Skeletal muscle satellite cell (primary cell): ENCODE measurements around the gene RNF217.

ENCODE experiments used
- H3K27me3 ChIP-seq: 2 replicates; pipeline ENCODE4 v1.7.0; 2013; ENCODE audit warnings: low read length; ENCODE audit not compliant: control insufficient read depth, insufficient read depth
- H3K36me3 ChIP-seq: 2 replicates; pipeline ENCODE4 v1.7.0; 2013; ENCODE audit warnings: mild to moderate bottlenecking, control low read depth, low read length; ENCODE audit not compliant: insufficient read depth
- H3K4me1 ChIP-seq: 2 replicates; pipeline ENCODE4 v1.7.0; 2013; ENCODE audit warnings: low read length; ENCODE audit not compliant: control insufficient read depth, insufficient read depth
- H3K4me2 ChIP-seq: 2 replicates; pipeline ENCODE4 v1.7.0; 2013; ENCODE audit warnings: mild to moderate bottlenecking, low read length
- H3K4me3 ChIP-seq: 2 replicates; pipeline ENCODE4 v1.7.0; 2013; ENCODE audit warnings: low read length
- H3K9ac ChIP-seq: 2 replicates; pipeline ENCODE4 v1.7.0; 2013; ENCODE audit warnings: mild to moderate bottlenecking, low read depth, low read length, moderate library complexity
- H3K9me3 ChIP-seq: replicated peaks from 2 replicates; pipeline ENCODE4 v1.7.0; 2013; ENCODE audit warnings: mild to moderate bottlenecking, control low read depth, low read length

Gene RNF217

DNA sequence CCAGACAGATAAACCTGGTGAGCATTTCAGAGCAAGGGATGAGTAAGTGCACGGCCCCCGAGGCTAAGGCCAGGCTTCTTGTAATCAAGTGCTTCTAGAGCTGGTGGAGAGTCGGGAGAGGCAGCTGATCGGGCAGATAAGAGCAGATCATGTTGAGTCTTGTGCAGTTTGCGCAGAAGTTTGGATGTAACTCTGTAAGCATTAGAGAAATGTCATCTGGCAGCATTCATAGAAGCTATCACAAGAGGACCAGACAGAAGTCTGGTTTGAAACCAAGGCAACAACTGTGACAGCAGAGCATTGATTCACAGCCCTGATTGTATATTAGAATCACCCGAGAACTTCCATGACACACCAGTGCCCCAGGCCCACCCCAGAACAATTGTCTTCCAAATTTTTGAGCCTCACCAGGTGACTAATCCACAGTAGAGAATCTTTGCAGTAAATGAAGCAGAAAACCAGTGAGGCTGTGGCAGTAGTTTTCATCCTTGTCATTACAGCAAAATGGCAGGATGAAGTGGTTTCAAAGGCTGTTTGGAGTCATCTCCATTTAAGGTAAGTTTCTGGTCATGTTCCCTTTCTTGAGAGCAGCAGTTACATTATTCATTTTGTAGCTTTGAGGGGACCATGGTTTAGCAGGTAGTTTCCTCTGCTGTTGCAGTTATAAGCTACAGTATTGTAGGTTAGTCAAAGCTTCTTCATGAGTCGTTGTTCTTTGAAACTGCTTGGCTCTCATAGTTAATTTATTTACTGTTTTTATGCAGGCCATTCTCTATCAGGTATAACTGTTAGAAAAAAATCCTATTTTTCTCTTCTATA, 84.1 kb downstream of the RNF217 start:
- no peak overlapping the region for H3K9ac ChIP-seq
- H3K36me3 ChIP-seq = peaks cover 10% of the 10 kb centered on the region
- H3K4me2 ChIP-seq = no peak overlapping the region
- no peaks in the 10 kb centered on the region for H3K27me3 ChIP-seq
- no peak overlapping the region for H3K4me3 ChIP-seq
- peaks cover 17% of the 10 kb centered on the region for H3K4me1 ChIP-seq
- H3K9me3 ChIP-seq = no peaks in the 10 kb centered on the region

- Histone ChIP-seq H3K9ac (no peak overlapping the region), H3K9me3 (no peaks in the 10 kb centered on the region), H3K4me2 (no peak overlapping the region), H3K4me1 (peaks cover 5% of the 10 kb centered on the region), H3K27me3 (no peaks in the 10 kb centered on the region), H3K36me3 (peaks cover 10% of the 10 kb centered on the region), H3K4me3 (no peak overlapping the region)
Measured at GRCh38 chr6:125048274-125048673, 86.0 kb downstream of the RNF217 start.

DNA sequence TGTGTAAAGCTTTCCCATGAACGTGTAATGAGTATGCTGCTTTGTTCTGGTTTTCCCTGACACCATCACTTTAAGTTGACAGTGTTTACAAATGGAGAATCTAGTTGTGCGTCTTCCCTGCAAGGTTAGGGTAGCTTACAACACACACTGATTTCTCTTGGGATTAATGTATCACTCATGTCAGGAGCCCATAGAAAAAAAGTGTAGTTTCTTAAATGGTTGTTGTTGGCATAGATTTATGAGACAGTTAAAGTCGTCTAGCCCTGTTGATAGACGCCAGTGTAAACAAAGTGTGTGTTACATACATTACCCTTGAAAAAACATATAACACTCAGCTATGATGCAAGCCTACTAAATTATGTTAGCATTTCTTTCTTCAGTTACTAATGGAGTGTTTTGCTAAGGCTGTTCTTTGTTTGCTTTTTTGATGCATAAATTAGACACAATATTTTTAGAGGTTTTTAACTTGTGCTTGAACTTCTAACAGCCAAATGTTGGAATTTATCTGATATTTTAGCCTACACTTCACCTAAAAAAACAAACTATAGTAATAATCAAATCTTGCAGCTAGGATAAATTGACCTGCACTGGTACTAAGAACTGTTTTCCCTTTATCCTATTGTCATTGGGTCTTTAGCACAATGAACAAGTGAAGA, 88.6 kb downstream of the RNF217 start:
- H3K27me3 ChIP-seq = no peaks in the 10 kb centered on the region
- H3K36me3 ChIP-seq = peaks cover 9% of the 10 kb centered on the region
- H3K9me3 ChIP-seq = no peaks in the 10 kb centered on the region
- no peak overlapping the region for H3K9ac ChIP-seq
- H3K4me1 ChIP-seq = peaks cover 5% of the 10 kb centered on the region
- H3K4me2 ChIP-seq = no peak overlapping the region
- H3K4me3 ChIP-seq = no peak overlapping the region

DNA sequence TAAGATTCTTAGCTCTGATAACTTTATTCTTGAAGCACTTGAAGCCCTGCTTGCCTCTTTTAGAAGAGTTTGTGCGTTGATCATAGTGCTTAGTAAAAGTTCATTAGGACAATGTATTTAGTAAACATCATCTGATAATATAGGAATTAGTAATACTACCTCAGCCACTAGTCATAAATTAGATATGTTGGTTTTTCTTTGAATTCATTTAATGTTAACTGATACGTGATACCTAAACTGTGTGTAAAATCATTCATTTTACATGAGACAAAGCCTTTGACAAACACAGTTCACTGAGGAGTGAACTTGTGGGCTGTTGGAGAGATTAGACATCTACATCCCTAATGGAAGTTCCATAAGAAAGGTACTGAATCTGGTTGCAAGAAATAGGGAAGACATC, 91.6 kb downstream of the RNF217 start:
- Histone ChIP-seq H3K9me3 (no peaks in the 10 kb centered on the region), H3K27me3 (no peaks in the 10 kb centered on the region), H3K4me2 (no peak overlapping the region), H3K4me1 (peaks cover 5% of the 10 kb centered on the region), H3K4me3 (no peak overlapping the region), H3K36me3 (peaks cover 6% of the 10 kb centered on the region), H3K9ac (no peak overlapping the region)

- H3K9me3 ChIP-seq = no peaks in the 10 kb centered on the region
Measured at GRCh38 chr6:125054331-125054730, 92.1 kb downstream of the RNF217 start.

GRCh38 chr6:125057392-125058246, 95.4 kb downstream of the RNF217 start:
- Histone ChIP-seq H3K9ac (no peak overlapping the region), H3K4me2 (no peak overlapping the region), H3K4me3 (no peak overlapping the region), H3K27me3 (no peaks in the 10 kb centered on the region), H3K4me1 (no peaks in the 10 kb centered on the region), H3K36me3 (peaks cover 6% of the 10 kb centered on the region), H3K9me3 (no peaks in the 10 kb centered on the region)

More at GRCh38 chr6:125054331-125054730, 92.1 kb downstream of the RNF217 start:
- peaks cover 5% of the 10 kb centered on the region for H3K4me1 ChIP-seq
- no peaks in the 10 kb centered on the region for H3K27me3 ChIP-seq
- H3K36me3 ChIP-seq = peaks cover 6% of the 10 kb centered on the region
- no peak overlapping the region for H3K4me3 ChIP-seq
- H3K9ac ChIP-seq = no peak overlapping the region
- no peak overlapping the region for H3K4me2 ChIP-seq

GRCh38 chr6:125058546-125058945, 96.3 kb downstream of the RNF217 start:
- no peak overlapping the region for H3K4me3 ChIP-seq
- H3K4me2 ChIP-seq = no peak overlapping the region
- no peaks in the 10 kb centered on the region for H3K27me3 ChIP-seq
- peaks cover 6% of the 10 kb centered on the region for H3K36me3 ChIP-seq
- no peaks in the 10 kb centered on the region for H3K4me1 ChIP-seq
- no peak overlapping the region for H3K9ac ChIP-seq
- H3K9me3 ChIP-seq = no peaks in the 10 kb centered on the region

DNA sequence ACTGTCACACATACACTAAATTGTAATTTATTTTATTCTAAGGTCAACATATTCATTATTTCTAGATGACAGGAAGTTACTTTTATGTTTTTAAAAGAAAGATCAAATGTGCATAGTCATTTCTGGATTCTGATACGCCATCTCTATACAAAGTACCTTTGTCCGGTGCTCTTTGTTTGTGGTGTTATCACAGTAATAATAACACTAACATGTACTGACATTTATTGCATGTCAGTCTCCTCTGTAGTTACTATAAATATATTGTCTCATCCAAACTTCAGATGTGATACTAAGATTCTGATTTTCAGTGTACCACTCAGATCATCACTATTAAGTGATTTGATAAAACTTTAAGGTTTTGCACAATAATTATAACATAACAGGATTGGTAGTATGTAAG, 101.1 kb downstream of the RNF217 start:
- H3K4me2 ChIP-seq = no peak overlapping the region
- H3K36me3 ChIP-seq = peaks cover 14% of the 10 kb centered on the region
- H3K27me3 ChIP-seq = no peaks in the 10 kb centered on the region
- peaks cover 5% of the 10 kb centered on the region for H3K4me1 ChIP-seq
- H3K4me3 ChIP-seq = no peak overlapping the region
- no peaks in the 10 kb centered on the region for H3K9me3 ChIP-seq
- H3K9ac ChIP-seq = no peak overlapping the region

DNA sequence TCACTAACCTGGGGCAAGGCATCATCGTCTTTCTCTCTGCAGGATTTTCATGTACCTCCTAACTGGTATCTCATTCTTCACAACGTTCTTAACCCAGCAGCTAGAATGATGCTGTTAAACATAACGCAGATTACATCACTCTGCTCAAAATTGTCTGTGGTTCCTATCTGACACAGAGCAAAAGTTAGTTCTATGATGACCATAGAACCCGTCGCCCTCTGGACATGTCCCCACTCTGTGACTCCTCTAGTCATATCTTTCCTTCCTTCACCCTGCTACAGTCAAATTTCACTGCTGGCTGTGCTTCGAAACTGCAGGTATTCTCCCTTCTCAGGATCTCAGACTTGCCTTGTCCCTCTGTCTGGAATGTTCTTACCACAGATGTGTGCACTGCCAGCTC, 103.9 kb downstream of the RNF217 start:
- H3K36me3 ChIP-seq = peaks cover 10% of the 10 kb centered on the region

DNA sequence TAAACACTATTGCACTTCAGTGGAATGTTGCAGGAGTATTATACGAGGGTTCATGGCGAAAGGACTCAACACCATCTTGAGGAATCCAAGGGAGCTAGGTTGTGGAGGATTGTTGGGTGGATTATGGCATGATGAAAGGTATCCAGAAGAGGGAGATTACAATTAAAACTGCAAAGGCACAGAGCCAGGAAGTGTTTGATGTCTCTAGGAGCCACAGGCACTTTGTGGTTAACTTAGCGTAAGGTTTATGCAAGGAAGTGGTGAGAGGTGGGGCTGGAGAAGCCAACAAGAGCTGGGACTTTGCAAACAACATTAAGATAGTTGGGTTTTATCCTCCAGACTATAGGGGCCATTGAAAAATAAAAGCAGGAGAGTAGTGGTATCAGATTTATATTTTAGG, 104.7 kb downstream of the RNF217 start:
- H3K4me2 ChIP-seq = no peak overlapping the region
- no peaks in the 10 kb centered on the region for H3K9me3 ChIP-seq

More for the DNA sequence above, 103.9 kb downstream of the RNF217 start:
- Histone ChIP-seq H3K9ac (no peak overlapping the region), H3K4me2 (no peak overlapping the region), H3K9me3 (no peaks in the 10 kb centered on the region), H3K4me1 (peaks cover 5% of the 10 kb centered on the region), H3K27me3 (no peaks in the 10 kb centered on the region), H3K4me3 (no peak overlapping the region)

GRCh38 chr6:125067552-125067951, 105.3 kb downstream of the RNF217 start:
- Histone ChIP-seq H3K36me3 (peaks cover 10% of the 10 kb centered on the region), H3K4me3 (no peak overlapping the region), H3K27me3 (no peaks in the 10 kb centered on the region), H3K9me3 (no peaks in the 10 kb centered on the region), H3K4me1 (peaks cover 5% of the 10 kb centered on the region), H3K4me2 (no peak overlapping the region), H3K9ac (no peak overlapping the region)

More for the DNA sequence above, 104.7 kb downstream of the RNF217 start:
- no peaks in the 10 kb centered on the region for H3K27me3 ChIP-seq
- peaks cover 5% of the 10 kb centered on the region for H3K4me1 ChIP-seq
- H3K36me3 ChIP-seq = peaks cover 10% of the 10 kb centered on the region
- H3K9ac ChIP-seq = no peak overlapping the region
- no peak overlapping the region for H3K4me3 ChIP-seq
